ENCODE results near the gene C9orf43. TPM values are rescaled to one million over a fixed set of nuclear protein-coding genes. Genes with fewer than 3 reads are reported as not detected.
A peak's percentile ranks its signal among the peaks of the same experiment; 100 is the strongest.

Gene C9orf43
- total RNA-seq, 1 donor from 2014 or later = 0.52 TPM

GRCh38 chr9:113409481-113409880 lies 1.1 kb upstream of the C9orf43 start:
- Histone ChIP-seq H3K27ac (ENCODE audit: low read depth, low read length) (peak overlapping the region; percentile 91), H3K4me3 (ENCODE audit: low read length in 3 of 3) (peak overlapping the region; percentile 97 to 98 (median 98)), H3K36me3 (ENCODE audit: control insufficient read depth in 3 of 3, insufficient read depth in 3 of 3, low read length in 3 of 3) (peaks cover 9 to 21% (median 21%) of the 10 kb centered on the region in 3 donors), H3K9ac (ENCODE audit: low read depth in 1 of 3, low read length in 3 of 3) (peak overlapping the region; percentile 95 to 98 (median 96)), H3K4me1 (ENCODE audit: control insufficient read depth in 3 of 3, insufficient read depth in 3 of 3, low read length in 3 of 3) (peaks cover 8 to 28% (median 20%) of the 10 kb centered on the region in 3 donors), H3K9me3 (ENCODE audit: control insufficient read depth in 3 of 3, low read length in 3 of 3) (no peaks in the 10 kb centered on the region), H3K27me3 (ENCODE audit: control insufficient read depth in 3 of 3, insufficient read depth in 3 of 3, low read length in 3 of 3) (no peaks in the 10 kb centered on the region)

GRCh38 chr9:113409883-113410206 lies 702 bp upstream of the C9orf43 start:
- no peaks in the 10 kb centered on the region for H3K9me3 ChIP-seq (ENCODE audit: control insufficient read depth in 3 of 3, low read length in 3 of 3)
- H3K4me1 ChIP-seq (ENCODE audit: control insufficient read depth in 3 of 3, insufficient read depth in 3 of 3, low read length in 3 of 3) = peaks cover 8 to 28% (median 20%) of the 10 kb centered on the region in 3 donors
- no peaks in the 10 kb centered on the region for H3K27me3 ChIP-seq (ENCODE audit: control insufficient read depth in 3 of 3, insufficient read depth in 3 of 3, low read length in 3 of 3)
- peak overlapping the region; percentile 91 for H3K27ac ChIP-seq (ENCODE audit: low read depth, low read length)
- peak overlapping the region; percentile 97 to 98 (median 98) for H3K4me3 ChIP-seq (ENCODE audit: low read length in 3 of 3)
- peak overlapping the region; percentile 95 to 98 (median 96) for H3K9ac ChIP-seq (ENCODE audit: low read depth in 1 of 3, low read length in 3 of 3)
- peaks cover 9 to 21% (median 21%) of the 10 kb centered on the region in 3 donors for H3K36me3 ChIP-seq (ENCODE audit: control insufficient read depth in 3 of 3, insufficient read depth in 3 of 3, low read length in 3 of 3)

GRCh38 chr9:113416149-113416721 lies 5.7 kb downstream of the C9orf43 start:
- Histone ChIP-seq H3K27me3 (ENCODE audit: control insufficient read depth in 3 of 3, insufficient read depth in 3 of 3, low read length in 3 of 3) (no peaks in the 10 kb centered on the region), H3K36me3 (ENCODE audit: control insufficient read depth in 3 of 3, insufficient read depth in 3 of 3, low read length in 3 of 3) (no peaks in the 10 kb centered on the region), H3K27ac (ENCODE audit: low read depth, low read length) (peak overlapping the region; percentile 8)

GRCh38 chr9:113417370-113417769 lies 6.8 kb downstream of the C9orf43 start:
- no peak overlapping the region for H3K27ac ChIP-seq (ENCODE audit: low read depth, low read length)
- no peaks in the 10 kb centered on the region for H3K9me3 ChIP-seq (ENCODE audit: control insufficient read depth in 3 of 3, low read length in 3 of 3)
- H3K9ac ChIP-seq (ENCODE audit: low read depth in 1 of 3, low read length in 3 of 3) = no peak overlapping the region
- H3K27me3 ChIP-seq (ENCODE audit: control insufficient read depth in 3 of 3, insufficient read depth in 3 of 3, low read length in 3 of 3) = no peaks in the 10 kb centered on the region
- no peak overlapping the region for H3K4me3 ChIP-seq (ENCODE audit: low read length in 3 of 3)
- no peaks in the 10 kb centered on the region for H3K36me3 ChIP-seq (ENCODE audit: control insufficient read depth in 3 of 3, insufficient read depth in 3 of 3, low read length in 3 of 3)
- no peaks in the 10 kb centered on the region for H3K4me1 ChIP-seq (ENCODE audit: control insufficient read depth in 3 of 3, insufficient read depth in 3 of 3, low read length in 3 of 3)

More at GRCh38 chr9:113416149-113416721, 5.7 kb downstream of the C9orf43 start:
- Histone ChIP-seq H3K9me3 (ENCODE audit: control insufficient read depth in 3 of 3, low read length in 3 of 3) (no peaks in the 10 kb centered on the region), H3K9ac (ENCODE audit: low read depth in 1 of 3, low read length in 3 of 3) (no peak overlapping the region), H3K4me3 (ENCODE audit: low read length in 3 of 3) (no peak overlapping the region), H3K4me1 (ENCODE audit: control insufficient read depth in 3 of 3, insufficient read depth in 3 of 3, low read length in 3 of 3) (no peaks in the 10 kb centered on the region)

GRCh38 chr9:113421726-113422125 lies 11.2 kb downstream of the C9orf43 start:
- no peak overlapping the region for H3K27ac ChIP-seq (ENCODE audit: low read depth, low read length)
- H3K9ac ChIP-seq (ENCODE audit: low read depth in 1 of 3, low read length in 3 of 3) = no peak overlapping the region
- H3K9me3 ChIP-seq (ENCODE audit: control insufficient read depth in 3 of 3, low read length in 3 of 3) = no peaks in the 10 kb centered on the region
- peaks cover 0 to 3% (median 0%) of the 10 kb centered on the region in 3 donors for H3K27me3 ChIP-seq (ENCODE audit: control insufficient read depth in 3 of 3, insufficient read depth in 3 of 3, low read length in 3 of 3)
- no peaks in the 10 kb centered on the region for H3K4me1 ChIP-seq (ENCODE audit: control insufficient read depth in 3 of 3, insufficient read depth in 3 of 3, low read length in 3 of 3)
- no peaks in the 10 kb centered on the region for H3K36me3 ChIP-seq (ENCODE audit: control insufficient read depth in 3 of 3, insufficient read depth in 3 of 3, low read length in 3 of 3)
- H3K4me3 ChIP-seq (ENCODE audit: low read length in 3 of 3) = no peak overlapping the region

- Histone ChIP-seq H3K9me3 (ENCODE audit: control insufficient read depth in 3 of 3, low read length in 3 of 3) (no peaks in the 10 kb centered on the region), H3K27me3 (ENCODE audit: control insufficient read depth in 3 of 3, insufficient read depth in 3 of 3, low read length in 3 of 3) (peaks cover 0 to 3% (median 0%) of the 10 kb centered on the region in 3 donors), H3K36me3 (ENCODE audit: control insufficient read depth in 3 of 3, insufficient read depth in 3 of 3, low read length in 3 of 3) (no peaks in the 10 kb centered on the region), H3K27ac (ENCODE audit: low read depth, low read length) (no peak overlapping the region), H3K4me3 (ENCODE audit: low read length in 3 of 3) (no peak overlapping the region), H3K4me1 (ENCODE audit: control insufficient read depth in 3 of 3, insufficient read depth in 3 of 3, low read length in 3 of 3) (no peaks in the 10 kb centered on the region), H3K9ac (ENCODE audit: low read depth in 1 of 3, low read length in 3 of 3) (no peak overlapping the region)
Measured at GRCh38 chr9:113425072-113425471, 14.5 kb downstream of the C9orf43 start.

- no peak overlapping the region for H3K4me3 ChIP-seq (ENCODE audit: low read length in 3 of 3)
Measured at GRCh38 chr9:113426701-113427100, 16.2 kb downstream of the C9orf43 start.

GRCh38 chr9:113427629-113428028 lies 17.1 kb downstream of the C9orf43 start:
- Histone ChIP-seq H3K27me3 (ENCODE audit: control insufficient read depth in 3 of 3, insufficient read depth in 3 of 3, low read length in 3 of 3) (peaks cover 0 to 3% (median 0%) of the 10 kb centered on the region in 3 donors), H3K4me1 (ENCODE audit: control insufficient read depth in 3 of 3, insufficient read depth in 3 of 3, low read length in 3 of 3) (no peaks in the 10 kb centered on the region), H3K9me3 (ENCODE audit: control insufficient read depth in 3 of 3, low read length in 3 of 3) (no peaks in the 10 kb centered on the region), H3K36me3 (ENCODE audit: control insufficient read depth in 3 of 3, insufficient read depth in 3 of 3, low read length in 3 of 3) (no peaks in the 10 kb centered on the region), H3K9ac (ENCODE audit: low read depth in 1 of 3, low read length in 3 of 3) (no peak overlapping the region), H3K4me3 (ENCODE audit: low read length in 3 of 3) (no peak overlapping the region), H3K27ac (ENCODE audit: low read depth, low read length) (no peak overlapping the region)

More at GRCh38 chr9:113426701-113427100, 16.2 kb downstream of the C9orf43 start:
- Histone ChIP-seq H3K27ac (ENCODE audit: low read depth, low read length) (no peak overlapping the region), H3K9me3 (ENCODE audit: control insufficient read depth in 3 of 3, low read length in 3 of 3) (no peaks in the 10 kb centered on the region), H3K36me3 (ENCODE audit: control insufficient read depth in 3 of 3, insufficient read depth in 3 of 3, low read length in 3 of 3) (no peaks in the 10 kb centered on the region), H3K9ac (ENCODE audit: low read depth in 1 of 3, low read length in 3 of 3) (no peak overlapping the region), H3K4me1 (ENCODE audit: control insufficient read depth in 3 of 3, insufficient read depth in 3 of 3, low read length in 3 of 3) (no peaks in the 10 kb centered on the region), H3K27me3 (ENCODE audit: control insufficient read depth in 3 of 3, insufficient read depth in 3 of 3, low read length in 3 of 3) (peaks cover 0 to 3% (median 0%) of the 10 kb centered on the region in 3 donors)

- Histone ChIP-seq H3K27me3 (ENCODE audit: control insufficient read depth in 3 of 3, insufficient read depth in 3 of 3, low read length in 3 of 3) (peaks cover 0 to 3% (median 0%) of the 10 kb centered on the region in 3 donors), H3K27ac (ENCODE audit: low read depth, low read length) (no peak overlapping the region), H3K9me3 (ENCODE audit: control insufficient read depth in 3 of 3, low read length in 3 of 3) (no peaks in the 10 kb centered on the region), H3K36me3 (ENCODE audit: control insufficient read depth in 3 of 3, insufficient read depth in 3 of 3, low read length in 3 of 3) (no peaks in the 10 kb centered on the region), H3K4me1 (ENCODE audit: control insufficient read depth in 3 of 3, insufficient read depth in 3 of 3, low read length in 3 of 3) (no peaks in the 10 kb centered on the region), H3K4me3 (ENCODE audit: low read length in 3 of 3) (no peak overlapping the region), H3K9ac (ENCODE audit: low read depth in 1 of 3, low read length in 3 of 3) (no peak overlapping the region)
Measured at GRCh38 chr9:113428062-113428615, 17.6 kb downstream of the C9orf43 start.

- Histone ChIP-seq H3K9me3 (ENCODE audit: control insufficient read depth in 3 of 3, low read length in 3 of 3) (no peaks in the 10 kb centered on the region), H3K9ac (ENCODE audit: low read depth in 1 of 3, low read length in 3 of 3) (no peak overlapping the region), H3K4me3 (ENCODE audit: low read length in 3 of 3) (no peak overlapping the region), H3K27me3 (ENCODE audit: control insufficient read depth in 3 of 3, insufficient read depth in 3 of 3, low read length in 3 of 3) (no peaks in the 10 kb centered on the region), H3K27ac (ENCODE audit: low read depth, low read length) (no peak overlapping the region), H3K36me3 (ENCODE audit: control insufficient read depth in 3 of 3, insufficient read depth in 3 of 3, low read length in 3 of 3) (no peaks in the 10 kb centered on the region), H3K4me1 (ENCODE audit: control insufficient read depth in 3 of 3, insufficient read depth in 3 of 3, low read length in 3 of 3) (no peaks in the 10 kb centered on the region)
Measured at GRCh38 chr9:113431191-113431590, 20.6 kb downstream of the C9orf43 start.

Measured in skeletal muscle tissue (tissue), 4 donors.